ENCODE measurements around the gene TAPBP.

Gene TAPBP

GRCh38 chr6:33315793-33316602 is 2.1 kb upstream of the TAPBP start:
- Mint-ChIP-seq H3K4me1 (ENCODE audit: low read depth) (peaks cover 54% of the 10 kb centered on the region), H3K36me3 (ENCODE audit: low read depth) (peaks cover 60% of the 10 kb centered on the region), H3K4me3 (peak overlapping the region; percentile 95), H3K27ac (peak overlapping the region; percentile 79), H3K27me3 (ENCODE audit: low read depth) (no peaks in the 10 kb centered on the region), H3K9me3 (no peaks in the 10 kb centered on the region)
- no peak for DNase-seq (ENCODE audit: low spot score)

- Mint-ChIP-seq H3K9me3 (no peaks in the 10 kb centered on the region), H3K36me3 (ENCODE audit: low read depth) (peaks cover 57% of the 10 kb centered on the region), H3K27ac (peak overlapping the region; percentile 96), H3K4me3 (peak overlapping the region; percentile 95), H3K27me3 (ENCODE audit: low read depth) (no peaks in the 10 kb centered on the region), H3K4me1 (ENCODE audit: low read depth) (peaks cover 50% of the 10 kb centered on the region)
- no peak for DNase-seq (ENCODE audit: low spot score)
These were observed 1.3 kb upstream of the TAPBP start for GRCh38 chr6:33314943-33315792.

- Mint-ChIP-seq H3K36me3 (ENCODE audit: low read depth) (peaks cover 51% of the 10 kb centered on the region), H3K27ac (peak overlapping the region; percentile 96), H3K4me1 (ENCODE audit: low read depth) (peaks cover 44% of the 10 kb centered on the region), H3K27me3 (ENCODE audit: low read depth) (no peaks in the 10 kb centered on the region), H3K4me3 (peak overlapping the region; percentile 95), H3K9me3 (no peaks in the 10 kb centered on the region)
- peak; percentile 74 for DNase-seq (ENCODE audit: low spot score)
These were observed 651 bp upstream of the TAPBP start for GRCh38 chr6:33314515-33314942.

GRCh38 chr6:33313105-33313708 is 671 bp downstream of the TAPBP start:
- peak overlapping the region; percentile 95 for H3K4me3 Mint-ChIP-seq
- no peaks in the 10 kb centered on the region for H3K9me3 Mint-ChIP-seq
- DNase-seq (ENCODE audit: low spot score), result peak; percentile 53
- H3K27me3 Mint-ChIP-seq (ENCODE audit: low read depth), result no peaks in the 10 kb centered on the region
- H3K27ac Mint-ChIP-seq, result peak overlapping the region; percentile 96
- H3K36me3 Mint-ChIP-seq (ENCODE audit: low read depth), result peaks cover 47% of the 10 kb centered on the region
- H3K4me1 Mint-ChIP-seq (ENCODE audit: low read depth), result peaks cover 40% of the 10 kb centered on the region

GRCh38 chr6:33312361-33313104 is 1.3 kb downstream of the TAPBP start:
- Mint-ChIP-seq H3K4me1 (ENCODE audit: low read depth) (peaks cover 37% of the 10 kb centered on the region), H3K9me3 (no peaks in the 10 kb centered on the region), H3K27ac (peak overlapping the region; percentile 96), H3K27me3 (ENCODE audit: low read depth) (no peaks in the 10 kb centered on the region), H3K4me3 (peak overlapping the region; percentile 95), H3K36me3 (ENCODE audit: low read depth) (peaks cover 44% of the 10 kb centered on the region)
- DNase-seq (ENCODE audit: low spot score), result peak; percentile 78

- no peak for DNase-seq (ENCODE audit: low spot score)
- Mint-ChIP-seq H3K9me3 (no peaks in the 10 kb centered on the region), H3K4me3 (no peak overlapping the region), H3K27ac (peak overlapping the region; percentile 2), H3K27me3 (ENCODE audit: low read depth) (no peaks in the 10 kb centered on the region), H3K36me3 (ENCODE audit: low read depth) (peaks cover 44% of the 10 kb centered on the region), H3K4me1 (ENCODE audit: low read depth) (peaks cover 21% of the 10 kb centered on the region)
These were observed 7.5 kb downstream of the TAPBP start for GRCh38 chr6:33306356-33306755.

- Mint-ChIP-seq H3K4me3 (no peak overlapping the region), H3K27me3 (ENCODE audit: low read depth) (no peaks in the 10 kb centered on the region), H3K27ac (no peak overlapping the region), H3K4me1 (ENCODE audit: low read depth) (peaks cover 23% of the 10 kb centered on the region), H3K9me3 (no peaks in the 10 kb centered on the region), H3K36me3 (ENCODE audit: low read depth) (peaks cover 49% of the 10 kb centered on the region)
- DNase-seq (ENCODE audit: low spot score), result no peak
These were observed 8.8 kb downstream of the TAPBP start for GRCh38 chr6:33305052-33305451.

- no peak for DNase-seq (ENCODE audit: low spot score)
- H3K36me3 Mint-ChIP-seq (ENCODE audit: low read depth), result peaks cover 57% of the 10 kb centered on the region
- H3K9me3 Mint-ChIP-seq, result no peaks in the 10 kb centered on the region
- no peak overlapping the region for H3K4me3 Mint-ChIP-seq
- no peaks in the 10 kb centered on the region for H3K27me3 Mint-ChIP-seq (ENCODE audit: low read depth)
- peaks cover 28% of the 10 kb centered on the region for H3K4me1 Mint-ChIP-seq (ENCODE audit: low read depth)
- H3K27ac Mint-ChIP-seq, result no peak overlapping the region
These were observed 9.7 kb downstream of the TAPBP start for GRCh38 chr6:33304216-33304615.

GRCh38 chr6:33301877-33302276 is 12.0 kb downstream of the TAPBP start:
- Mint-ChIP-seq H3K9me3 (no peaks in the 10 kb centered on the region), H3K27ac (no peak overlapping the region), H3K4me3 (no peak overlapping the region), H3K36me3 (ENCODE audit: low read depth) (peaks cover 50% of the 10 kb centered on the region), H3K4me1 (ENCODE audit: low read depth) (peaks cover 26% of the 10 kb centered on the region), H3K27me3 (ENCODE audit: low read depth) (peaks cover 3% of the 10 kb centered on the region)
- DNase-seq (ENCODE audit: low spot score), result no peak

- Mint-ChIP-seq H3K27me3 (ENCODE audit: low read depth) (peaks cover 3% of the 10 kb centered on the region), H3K36me3 (ENCODE audit: low read depth) (peaks cover 37% of the 10 kb centered on the region), H3K4me1 (ENCODE audit: low read depth) (peaks cover 21% of the 10 kb centered on the region), H3K27ac (peak overlapping the region; percentile 99), H3K4me3 (peak overlapping the region; percentile 97), H3K9me3 (no peaks in the 10 kb centered on the region)
- DNase-seq (ENCODE audit: low spot score), result peak; percentile 94
These were observed 14.5 kb downstream of the TAPBP start for GRCh38 chr6:33299237-33299944.

- Mint-ChIP-seq H3K4me1 (ENCODE audit: low read depth) (peaks cover 20% of the 10 kb centered on the region), H3K27ac (peak within 1 kb of the TSS; percentile 99), H3K27me3 (ENCODE audit: low read depth) (peaks cover 3% of the 10 kb centered on the region), H3K36me3 (ENCODE audit: low read depth) (peaks cover 38% of the 10 kb centered on the region), H3K4me3 (peak within 1 kb of the TSS; percentile 97), H3K9me3 (no peaks in the 10 kb centered on the region)
- peak; percentile 48 for DNase-seq (ENCODE audit: low spot score)
These were observed 15.1 kb downstream of the TAPBP start, which contains the start of gene RGL2 for GRCh38 chr6:33298773-33299236. Gene RGL2, minus strand, starts transcription at chr6:33298942. Its CDS starts 332 bp downstream, at chr6:33298610.

GRCh38 chr6:33297956-33298772 is 15.7 kb downstream of the TAPBP start:
- peaks cover 3% of the 10 kb centered on the region for H3K27me3 Mint-ChIP-seq (ENCODE audit: low read depth)
- H3K4me3 Mint-ChIP-seq, result peak overlapping the region; percentile 97
- H3K4me1 Mint-ChIP-seq (ENCODE audit: low read depth), result peaks cover 17% of the 10 kb centered on the region
- H3K36me3 Mint-ChIP-seq (ENCODE audit: low read depth), result peaks cover 34% of the 10 kb centered on the region
- H3K9me3 Mint-ChIP-seq, result no peaks in the 10 kb centered on the region
- DNase-seq (ENCODE audit: low spot score), result peak; percentile 61
- H3K27ac Mint-ChIP-seq, result peak overlapping the region; percentile 99

Measured in T-helper 2 cell treated with Interferon-gamma antibody and Interleukin-4, amounts not matched to agents 5 μg/mL and 100 μg/mL, for 36 hours (primary cell).